Tibial nerve (tissue), 4 donors: ENCODE data around the gene KATNAL1. TPM values are rescaled to one million over a fixed set of nuclear protein-coding genes. Genes with fewer than 3 reads are reported as not detected.

Experiments
- DNase-seq, 2 donors: peaks; one replicate each; pipeline ENCODE4 v3.0.0-alpha.2; 2019; ENCODE audit warnings: low spot score in 2 of 2
- H3K27ac ChIP-seq, 4 donors: fragments of 200-600 bp; sonication (generic) in 3 of 4; one replicate each; pipeline ENCODE4 v1.5.1; 2017 to 2019; ENCODE audit warnings: mild to moderate bottlenecking in 1 of 4
- H3K27me3 ChIP-seq, 2 donors: fragments of 200-600 bp; sonication (generic) in 1 of 2; one replicate each; pipeline versions ENCODE4 v1.5.1 to v1.6.0; 2017 to 2019
- H3K36me3 ChIP-seq, 3 donors: fragments of 200-600 bp; sonication (generic); one replicate each; pipeline ENCODE4 v1.5.1; 2018 to 2019
- H3K4me1 ChIP-seq, 4 donors: fragments of 200-600 bp; sonication (generic) in 3 of 4; one replicate each; pipeline ENCODE4 v1.5.1; 2017 to 2019
- H3K4me3 ChIP-seq, 4 donors: fragments of 200-600 bp; sonication (generic) in 3 of 4; one replicate each; pipeline ENCODE4 v1.5.1; 2017 to 2019; ENCODE audit warnings: mild to moderate bottlenecking in 1 of 4, moderate library complexity in 1 of 4
- H3K9me3 ChIP-seq, 4 donors: fragments of 200-600 bp; sonication (generic) in 3 of 4; one replicate each; pipeline ENCODE4 v1.5.1; 2017 to 2019
- CTCF ChIP-seq, 5 experiments: fragments of 200-600 bp in 3 of 5; fragments of 450-650 bp in 2 of 5; sonication (generic) in 3 of 5; IDR thresholded peaks; one replicate each; pipeline ENCODE4 v1.5.1; 2016 to 2019; ENCODE audit warnings: antibody characterized with exemption in 5 of 5, mild to moderate bottlenecking in 3 of 5, moderate library complexity in 2 of 5
- EP300 ChIP-seq, 2 donors: sonication (generic); formaldehyde crosslinking; IDR thresholded peaks; one replicate each; pipeline ENCODE4 v1.6.1; 2017; ENCODE audit warnings: antibody characterized with exemption in 2 of 2, mild to moderate bottlenecking in 1 of 2
- POLR2A ChIP-seq, 2 donors: fragments of 450-650 bp; IDR thresholded peaks; one replicate each; pipeline ENCODE4 v1.6.1; 2017; ENCODE audit warnings: antibody characterized with exemption in 2 of 2, mild to moderate bottlenecking in 2 of 2, moderate library complexity in 2 of 2
- WGBS, 2 donors: methylation state at CpG; one replicate each; pipeline ENCODE4 v1.1.5; 2018; 5-methylcytosine and 5-hydroxymethylcytosine counted together
- total RNA-seq, 4 donors: library from RNA; depleted of rRNA; stranded (reverse); fragments of >200 nt; gene quantifications; one replicate each; pipeline ENCODE4 v1.1.0, GENCODE V29; 2016

KATNAL1 gene
- total RNA-seq, 4 donors from 2014 or later = 13.5 to 27.2 (median 21.7) TPM

- no peaks in the 10 kb centered on the region for H3K27me3 ChIP-seq
- H3K36me3 ChIP-seq = peaks cover 0 to 8% (median 0%) of the 10 kb centered on the region in 3 donors
- no peaks in the 10 kb centered on the region for H3K9me3 ChIP-seq
- WGBS, 2 donors = 0 to 1% methylated on average over 29 to 35 of the region's 37 CpGs
- H3K4me1 ChIP-seq = peaks cover 0 to 54% (median 7%) of the 10 kb centered on the region in 4 donors
- DNase-seq = peak; percentile 85 to 94
- TF ChIP-seq EP300 (IDR thresholded peaks at IDR 0.05) (peak; percentile 31 to 40), CTCF (IDR thresholded peaks at IDR 0.05) (no peak)
- peak overlapping the region; percentile 91 to 93 (median 92) for H3K27ac ChIP-seq
- H3K4me3 ChIP-seq = peak overlapping the region; percentile 64 to 99 (median 86)
Measured at GRCh38 chr13:30306762-30307193, 573 bp downstream of the KATNAL1 start.

GRCh38 chr13:30305456-30305970 lies 1.8 kb downstream of the KATNAL1 start:
- H3K9me3 ChIP-seq = no peaks in the 10 kb centered on the region
- H3K36me3 ChIP-seq = peaks cover 0 to 5% (median 0%) of the 10 kb centered on the region in 3 donors
- TF ChIP-seq CTCF (IDR thresholded peaks at IDR 0.05) (no peak), POLR2A (IDR thresholded peaks at IDR 0.05) (no peak), EP300 (IDR thresholded peaks at IDR 0.05) (no peak)
- no peak overlapping the region for H3K27ac ChIP-seq
- no peak for DNase-seq
- H3K27me3 ChIP-seq = no peaks in the 10 kb centered on the region
- peaks cover 0 to 63% (median 7%) of the 10 kb centered on the region in 4 donors for H3K4me1 ChIP-seq
- H3K4me3 ChIP-seq = peak overlapping the region in 2 of 4 donors; percentile 64 to 74
- 89 to 90% methylated on average over 1 of the region's 1 CpG for WGBS, 2 donors

- WGBS, 2 donors = 64 to 67% methylated on average over 1 of the region's 1 CpG
- no peak overlapping the region for H3K27ac ChIP-seq
- H3K4me3 ChIP-seq = no peak overlapping the region
- no peaks in the 10 kb centered on the region for H3K36me3 ChIP-seq
- TF ChIP-seq CTCF (IDR thresholded peaks at IDR 0.05) (no peak), POLR2A (IDR thresholded peaks at IDR 0.05) (no peak), EP300 (IDR thresholded peaks at IDR 0.05) (no peak)
- peaks cover 0 to 60% (median 7%) of the 10 kb centered on the region in 4 donors for H3K4me1 ChIP-seq
- H3K27me3 ChIP-seq = no peaks in the 10 kb centered on the region
- no peaks in the 10 kb centered on the region for H3K9me3 ChIP-seq
- DNase-seq = no peak
Measured at GRCh38 chr13:30303269-30303668, 4.1 kb downstream of the KATNAL1 start.

- H3K9me3 ChIP-seq = no peaks in the 10 kb centered on the region
- TF ChIP-seq POLR2A (IDR thresholded peaks at IDR 0.05) (no peak), CTCF (IDR thresholded peaks at IDR 0.05) (no peak), EP300 (IDR thresholded peaks at IDR 0.05) (no peak)
- H3K27me3 ChIP-seq = no peaks in the 10 kb centered on the region
- H3K36me3 ChIP-seq = no peaks in the 10 kb centered on the region
- no peak overlapping the region for H3K27ac ChIP-seq
- H3K4me1 ChIP-seq = peaks cover 0 to 54% (median 7%) of the 10 kb centered on the region in 4 donors
- DNase-seq = no peak
- no peak overlapping the region for H3K4me3 ChIP-seq
- 80 to 87% methylated on average over 5 of the region's 5 CpGs for WGBS, 2 donors
Measured at GRCh38 chr13:30301827-30302226, 5.5 kb downstream of the KATNAL1 start.

GRCh38 chr13:30300596-30300995 lies 6.8 kb downstream of the KATNAL1 start:
- WGBS, 2 donors = 63 to 66% methylated on average over 1 of the region's 1 CpG
- no peak overlapping the region for H3K4me3 ChIP-seq
- TF ChIP-seq POLR2A (IDR thresholded peaks at IDR 0.05) = no peak
- TF ChIP-seq EP300 (IDR thresholded peaks at IDR 0.05) = no peak
- TF ChIP-seq CTCF (IDR thresholded peaks at IDR 0.05) = no peak

More at GRCh38 chr13:30300596-30300995, 6.8 kb downstream of the KATNAL1 start:
- H3K36me3 ChIP-seq = no peaks in the 10 kb centered on the region
- DNase-seq = no peak
- H3K27ac ChIP-seq = no peak overlapping the region
- H3K9me3 ChIP-seq = no peaks in the 10 kb centered on the region
- no peaks in the 10 kb centered on the region for H3K27me3 ChIP-seq
- peaks cover 0 to 46% (median 4%) of the 10 kb centered on the region in 4 donors for H3K4me1 ChIP-seq
